Fibroblast of lung (primary cell): ENCODE measurements around the gene DDOST.

Experiments used
- EZH2 ChIP-seq: IDR thresholded peaks from 2 replicates; pipeline ENCODE4 v1.5.1; 2012; ENCODE audit warnings: low read length, control low read depth, mild to moderate bottlenecking; ENCODE audit errors: missing control alignments
- TF ChIP-seq, protein P1 (sequence below), 2 donors: IDR thresholded peaks in 1 of 2; conservative IDR thresholded peaks in 1 of 2; 1 replicate in 1 of 2; 2 replicates in 1 of 2; pipeline ENCODE4 v1.5.1; 2011 to 2012; ENCODE audit warnings: low read length in 2 of 2, control low read depth in 1 of 2, inconsistent platforms in 1 of 2, low read depth in 1 of 2, mild to moderate bottlenecking in 1 of 2

DNA sequence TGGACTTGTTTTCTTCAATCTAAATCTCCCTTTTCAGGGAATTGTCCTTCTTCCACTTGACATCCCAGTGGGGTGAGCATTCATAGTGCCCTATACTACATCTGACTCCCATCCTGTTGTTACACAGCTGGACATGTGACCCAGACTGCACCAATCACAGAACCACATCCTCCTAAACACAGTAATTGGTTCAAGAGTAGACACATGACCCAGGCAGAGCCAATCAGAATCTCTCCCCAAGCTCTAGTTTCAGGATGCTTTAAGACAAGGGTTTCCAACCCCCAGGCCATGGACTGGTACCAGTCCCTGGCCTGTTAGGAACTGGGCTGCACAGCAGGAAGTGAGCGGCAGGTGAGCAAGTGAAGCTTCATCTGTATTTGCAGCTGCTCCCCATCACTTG is 5.6 kb upstream of the DDOST start:
- TF ChIP-seq, protein P1, sequence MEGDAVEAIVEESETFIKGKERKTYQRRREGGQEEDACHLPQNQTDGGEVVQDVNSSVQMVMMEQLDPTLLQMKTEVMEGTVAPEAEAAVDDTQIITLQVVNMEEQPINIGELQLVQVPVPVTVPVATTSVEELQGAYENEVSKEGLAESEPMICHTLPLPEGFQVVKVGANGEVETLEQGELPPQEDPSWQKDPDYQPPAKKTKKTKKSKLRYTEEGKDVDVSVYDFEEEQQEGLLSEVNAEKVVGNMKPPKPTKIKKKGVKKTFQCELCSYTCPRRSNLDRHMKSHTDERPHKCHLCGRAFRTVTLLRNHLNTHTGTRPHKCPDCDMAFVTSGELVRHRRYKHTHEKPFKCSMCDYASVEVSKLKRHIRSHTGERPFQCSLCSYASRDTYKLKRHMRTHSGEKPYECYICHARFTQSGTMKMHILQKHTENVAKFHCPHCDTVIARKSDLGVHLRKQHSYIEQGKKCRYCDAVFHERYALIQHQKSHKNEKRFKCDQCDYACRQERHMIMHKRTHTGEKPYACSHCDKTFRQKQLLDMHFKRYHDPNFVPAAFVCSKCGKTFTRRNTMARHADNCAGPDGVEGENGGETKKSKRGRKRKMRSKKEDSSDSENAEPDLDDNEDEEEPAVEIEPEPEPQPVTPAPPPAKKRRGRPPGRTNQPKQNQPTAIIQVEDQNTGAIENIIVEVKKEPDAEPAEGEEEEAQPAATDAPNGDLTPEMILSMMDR (conservative IDR thresholded peaks at IDR 0.05 in 1 of 2, IDR thresholded peaks at IDR 0.05 in 1 of 2; ENCODE audit: low read depth in 1 of 2, low read length in 2 of 2): no peak
- no peak for TF ChIP-seq EZH2
